ENCODE results near the gene FARP1.

Gene FARP1

DNA sequence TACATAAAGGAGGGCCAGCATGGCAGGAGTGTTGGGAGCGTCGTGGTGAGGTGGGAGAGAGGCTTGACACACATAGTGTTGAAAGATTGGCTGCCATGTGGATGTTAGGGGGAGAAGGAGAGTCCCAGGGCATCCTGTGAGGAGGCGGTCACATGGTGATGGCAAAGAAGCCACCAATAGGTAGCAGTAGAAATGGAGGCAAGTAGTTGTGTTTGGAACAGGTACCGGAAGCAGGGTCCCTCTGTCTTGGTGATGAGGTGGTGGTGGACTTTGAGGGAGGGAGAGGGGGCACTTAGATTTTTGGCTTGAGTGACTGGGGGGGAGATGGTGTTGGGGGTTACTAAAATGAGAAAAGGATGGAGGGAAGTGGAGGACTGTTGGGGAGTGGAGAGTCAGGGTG, 227.4 kb downstream of the FARP1 start:
- DNase-seq: no peak

GRCh38 chr13:98370806-98371515, 228.1 kb downstream of the FARP1 start:
- no peak for DNase-seq

DNA sequence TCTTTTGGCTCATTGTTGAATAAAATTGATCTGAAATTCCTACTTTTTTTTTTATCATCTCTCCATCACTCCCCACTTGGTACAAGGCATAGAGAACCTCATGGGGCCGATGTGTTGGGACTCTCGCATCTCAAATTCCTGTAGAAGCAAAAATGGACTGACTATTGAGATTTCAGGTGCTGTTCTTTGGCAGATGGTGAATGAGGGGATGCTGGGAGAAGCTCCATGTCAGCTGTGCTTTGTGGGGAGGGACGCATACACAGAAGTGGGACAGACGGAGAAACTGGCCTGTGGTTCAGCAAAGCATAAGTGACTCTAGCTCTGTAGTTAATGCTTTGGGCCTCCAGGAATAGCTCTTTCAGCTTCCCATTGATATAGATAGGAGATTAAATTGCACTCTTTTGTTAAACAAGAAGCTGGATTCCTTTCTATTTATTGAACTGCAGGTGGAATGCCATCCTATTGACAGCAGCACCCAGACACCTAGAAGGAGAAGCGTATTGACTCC, 228.7 kb downstream of the FARP1 start:
- no peak for DNase-seq

DNA sequence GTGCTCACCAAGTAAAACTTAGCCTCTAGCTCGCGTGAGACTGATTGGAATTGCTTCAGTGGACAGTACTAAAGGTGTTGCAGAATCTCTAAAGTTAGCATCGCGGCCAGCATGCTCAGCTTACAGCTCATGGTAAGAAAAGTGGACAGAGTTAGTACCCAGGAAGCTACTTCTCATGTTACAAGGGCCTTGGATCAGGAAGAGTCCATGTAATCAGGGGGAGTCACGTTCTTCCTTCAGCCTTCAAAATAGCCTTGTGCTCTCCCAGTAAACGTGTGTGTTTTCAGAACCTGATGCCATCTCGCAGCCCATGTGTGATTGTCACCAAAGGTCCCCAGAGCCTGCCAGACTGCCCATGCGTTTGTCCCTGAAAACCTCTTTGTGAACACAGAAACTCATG, 230.0 kb downstream of the FARP1 start:
- no peak for DNase-seq

- no peak for DNase-seq
These were observed 231.9 kb downstream of the FARP1 start for GRCh38 chr13:98374750-98375149.

GRCh38 chr13:98377635-98378378, 234.9 kb downstream of the FARP1 start:
- DNase-seq: no peak

DNA sequence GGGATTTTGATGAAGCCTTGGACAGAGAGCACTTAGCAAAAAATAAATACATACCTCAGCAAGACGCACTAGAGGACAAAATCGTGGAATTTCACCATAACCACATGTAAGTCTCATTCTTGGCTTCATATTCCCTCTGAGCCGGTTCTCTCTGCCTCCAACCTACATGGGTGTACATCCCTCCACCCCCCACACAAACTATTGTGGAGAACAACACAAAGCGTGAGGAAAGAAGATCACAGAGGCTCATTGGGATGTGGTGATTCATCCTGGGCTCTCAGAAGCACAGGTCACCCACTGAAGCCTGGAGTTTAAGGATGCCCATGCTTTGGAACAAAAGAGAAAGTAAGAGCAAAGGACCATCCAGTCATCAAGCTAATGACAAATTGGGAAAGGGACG, 241.8 kb downstream of the FARP1 start:
- DNase-seq: no peak

GRCh38 chr13:98385606-98386005, 242.7 kb downstream of the FARP1 start:
- DNase-seq: no peak

DNA sequence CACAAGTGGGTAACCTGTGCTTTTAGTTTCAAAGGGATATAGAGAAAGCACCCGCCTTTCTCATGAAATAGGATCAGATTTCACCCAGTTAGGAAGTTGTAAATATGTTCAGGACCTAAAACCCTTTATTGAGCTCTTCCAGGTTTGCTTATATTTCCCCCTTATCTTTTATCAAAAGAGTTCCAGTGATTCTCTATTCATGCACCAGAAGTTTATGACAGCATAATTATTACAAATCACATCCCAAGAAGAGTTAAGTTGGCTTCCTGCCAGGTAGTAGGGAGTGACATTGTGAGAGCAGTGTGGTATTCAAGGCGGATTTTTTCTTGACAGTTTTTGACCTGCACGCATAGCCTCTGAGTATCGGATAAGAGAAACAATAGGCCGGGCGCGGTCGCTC, 243.7 kb downstream of the FARP1 start:
- no peak for DNase-seq

- no peak for DNase-seq
These were observed 246.4 kb downstream of the FARP1 start for GRCh38 chr13:98389319-98389718.

DNA sequence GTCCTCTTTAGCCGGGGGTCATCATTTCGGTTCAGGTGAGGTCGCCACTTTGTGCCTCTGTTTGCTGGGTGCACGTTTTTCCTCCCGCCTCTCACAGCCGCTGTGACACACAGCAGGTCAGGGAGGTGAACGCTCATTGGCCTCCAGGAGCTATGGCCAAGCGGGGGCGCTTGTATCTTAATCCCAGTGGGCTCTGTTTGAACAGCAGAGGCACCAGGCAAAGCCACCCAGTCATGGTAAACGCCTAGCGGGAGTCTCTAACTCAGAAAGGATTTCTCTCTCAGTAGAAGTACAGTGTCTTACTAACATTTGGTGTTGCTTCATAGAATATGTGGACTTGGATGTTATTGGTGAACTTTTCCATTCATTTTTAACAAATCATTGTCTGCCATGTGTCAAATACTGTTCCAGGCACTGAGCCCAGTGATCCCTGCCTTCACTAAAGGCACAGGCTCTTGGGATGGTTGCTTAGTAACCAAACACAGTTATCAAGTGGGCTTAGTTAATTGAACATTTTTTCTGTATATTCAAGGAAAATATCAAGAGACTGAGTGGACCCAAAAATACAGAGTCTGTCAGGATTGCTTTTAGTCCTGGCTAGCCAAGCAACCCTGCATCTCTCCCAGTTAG, 247.3 kb downstream of the FARP1 start:
- DNase-seq: no peak

DNA sequence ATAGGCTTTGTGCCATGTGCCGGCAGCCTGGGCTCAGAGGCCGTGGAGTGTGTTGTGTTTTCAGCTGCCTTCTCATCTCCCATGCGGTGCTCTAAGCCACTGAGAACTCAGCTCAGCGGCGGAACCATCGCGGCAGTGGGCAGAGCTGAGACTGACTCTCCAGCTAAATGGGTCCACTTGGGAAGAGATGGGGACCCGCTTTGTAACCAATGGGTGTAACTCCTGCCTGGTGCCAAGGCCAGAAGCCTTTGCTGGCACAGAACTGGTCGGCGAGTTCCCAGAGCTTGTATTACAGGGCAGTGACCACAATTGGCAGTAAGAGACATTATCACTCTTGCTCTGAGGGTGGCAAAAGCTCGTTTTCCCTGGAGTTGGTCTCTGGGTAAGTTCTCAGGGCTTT, 251.0 kb downstream of the FARP1 start:
- no peak for DNase-seq

- no peak for DNase-seq
These were observed 252.1 kb downstream of the FARP1 start for GRCh38 chr13:98394820-98395510.

GRCh38 chr13:98396071-98396710, 253.3 kb downstream of the FARP1 start:
- no peak for DNase-seq

- no peak for DNase-seq
These were observed 254.3 kb downstream of the FARP1 start for GRCh38 chr13:98397221-98397620.

GRCh38 chr13:98397861-98398260, 255.0 kb downstream of the FARP1 start:
- DNase-seq: no peak

GRCh38 chr13:98398581-98398980, 255.7 kb downstream of the FARP1 start:
- DNase-seq: no peak

DNA sequence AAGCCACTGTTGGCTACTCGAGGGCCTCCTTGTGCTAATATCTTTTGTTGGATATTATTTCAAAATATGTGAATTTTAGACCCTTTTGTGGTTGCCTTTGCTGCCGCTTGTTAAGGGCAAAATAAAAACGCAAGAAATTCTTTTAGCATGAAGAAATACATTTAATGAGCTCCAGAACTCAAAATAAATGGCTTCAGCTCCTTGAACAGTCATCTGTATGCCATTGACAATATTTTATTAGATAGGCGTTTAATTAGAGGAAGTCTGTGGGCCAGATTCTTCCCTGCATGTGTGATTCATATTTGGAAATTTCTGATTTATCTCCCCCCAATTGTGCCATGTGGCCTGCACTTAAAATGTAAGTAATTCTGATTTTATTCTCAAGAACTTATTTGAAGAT, 256.9 kb downstream of the FARP1 start:
- DNase-seq: no peak

GRCh38 chr13:98401934-98402333, 259.0 kb downstream of the FARP1 start:
- no peak for DNase-seq

DNA sequence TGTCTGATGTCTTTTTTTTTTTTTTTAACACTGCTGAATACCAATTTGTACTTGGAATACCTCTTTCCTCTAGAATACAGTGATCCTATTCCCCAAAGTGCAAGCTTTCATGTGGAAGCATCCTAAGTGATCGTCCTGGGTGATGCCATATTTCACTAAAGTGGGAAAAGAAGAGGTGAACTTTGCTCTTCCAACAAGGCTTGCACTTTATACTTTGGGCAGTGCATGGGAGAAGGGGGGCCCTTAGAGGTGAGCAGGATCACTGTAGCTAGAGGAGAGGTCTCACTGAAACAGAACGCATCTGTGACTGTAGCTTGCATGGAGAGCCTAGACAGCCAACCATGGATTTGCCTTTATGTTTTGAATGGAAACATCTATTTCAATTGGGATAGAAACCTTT, 260.2 kb downstream of the FARP1 start:
- DNase-seq: no peak

DNA sequence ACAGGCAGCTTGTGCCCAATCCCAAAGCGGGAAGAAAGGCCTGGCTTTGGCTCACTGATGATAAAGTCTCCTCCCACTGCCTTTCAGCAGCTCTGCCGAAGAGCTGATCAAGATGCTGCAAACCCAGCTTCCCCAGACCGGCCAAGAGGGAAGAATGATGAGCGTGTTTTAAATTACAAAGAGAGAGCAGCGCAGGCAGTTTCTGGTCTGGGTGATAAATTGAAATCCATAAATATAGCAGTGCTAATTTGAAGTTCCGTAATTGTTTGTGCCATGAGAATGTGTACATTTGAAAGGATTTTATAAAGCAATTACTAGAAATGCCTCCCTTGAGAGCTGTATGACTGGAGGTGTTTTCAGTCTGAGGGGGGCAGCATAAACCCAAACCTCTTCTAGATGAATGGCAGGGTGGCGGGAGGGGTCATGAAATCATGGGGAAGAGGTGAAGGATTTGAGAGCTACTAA, 262.2 kb downstream of the FARP1 start:
- DNase-seq: no peak

DNA sequence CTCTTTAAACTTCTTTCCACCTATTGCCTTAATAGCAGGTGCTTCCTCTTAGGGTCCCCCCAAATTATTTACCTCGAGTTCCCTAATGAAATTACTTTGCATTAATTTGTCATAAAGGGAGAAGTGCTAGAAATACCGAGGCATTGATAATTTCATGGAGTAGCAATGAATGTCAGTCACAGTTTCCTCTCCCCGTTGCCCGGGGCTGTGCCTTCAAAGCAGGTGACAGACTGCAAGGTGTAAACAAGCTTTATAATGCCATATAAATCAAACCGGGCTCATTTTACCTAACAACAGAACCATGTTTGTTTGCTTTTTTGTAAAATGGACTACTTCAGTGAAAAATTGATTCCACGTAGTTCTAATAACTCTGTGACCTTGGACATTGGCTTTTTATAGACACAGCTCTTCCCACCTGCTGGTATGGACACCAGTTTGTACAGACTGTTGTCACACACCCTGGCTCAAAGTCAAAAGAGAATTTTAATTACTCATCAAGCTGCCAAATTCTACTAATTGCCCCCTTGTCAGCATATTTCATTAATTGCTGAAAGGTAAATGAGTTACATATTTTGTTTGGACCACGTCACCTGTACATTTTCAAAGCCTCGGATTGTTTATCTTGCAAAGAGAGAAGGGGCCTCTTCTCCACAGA, 262.9 kb downstream of the FARP1 start:
- no peak for DNase-seq
